GM19043 (cell line): Measurements from ENCODE around the gene SDCCAG8.

ENCODE experiments used
- ATAC-seq: cut with Tn5 transposase; IDR thresholded peaks from one replicate; pipeline ENCODE4 v1.9.1; 2021; ENCODE audit warnings: low read depth; ENCODE audit not compliant: unreplicated experiment

Gene SDCCAG8

DNA sequence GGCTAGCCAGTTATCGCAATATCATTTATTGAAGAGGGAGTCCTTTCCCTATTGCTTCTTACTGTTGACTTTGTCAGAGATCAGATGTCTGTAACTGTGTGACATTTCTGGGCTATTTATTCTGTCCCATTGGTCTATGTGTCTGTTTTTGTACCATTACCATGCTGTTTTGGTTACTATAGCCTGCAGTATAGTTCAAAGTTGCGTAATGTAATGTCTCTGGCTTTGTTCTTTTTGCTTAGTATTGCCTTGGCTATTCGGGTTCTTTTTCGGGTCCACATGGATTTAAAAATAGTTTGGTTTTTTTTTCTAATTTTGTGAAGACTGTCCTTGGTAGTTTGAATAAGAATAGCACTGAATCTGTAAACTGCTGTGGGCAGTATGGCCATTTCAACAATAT lies 273.7 kb downstream of the SDCCAG8 start:
- no peak for ATAC-seq

DNA sequence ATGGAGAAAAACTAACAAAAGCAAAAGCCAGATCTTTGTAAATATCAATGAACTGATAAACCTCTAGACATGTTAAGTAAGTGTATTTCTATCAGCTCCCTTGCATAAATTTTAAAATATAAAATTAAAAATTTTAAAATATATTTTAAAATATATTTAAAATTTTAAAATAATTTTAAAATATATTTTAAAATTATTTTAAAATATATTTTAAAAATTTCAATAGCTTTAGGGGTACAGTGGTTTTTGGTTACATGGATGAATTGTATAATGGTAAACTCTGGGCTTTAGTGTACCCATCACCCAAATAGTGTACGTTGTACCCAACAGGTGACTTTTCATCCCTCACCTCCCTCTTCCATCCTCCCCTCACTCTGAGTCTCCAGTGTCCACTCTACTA lies 279.2 kb downstream of the SDCCAG8 start:
- ATAC-seq, result no peak

DNA sequence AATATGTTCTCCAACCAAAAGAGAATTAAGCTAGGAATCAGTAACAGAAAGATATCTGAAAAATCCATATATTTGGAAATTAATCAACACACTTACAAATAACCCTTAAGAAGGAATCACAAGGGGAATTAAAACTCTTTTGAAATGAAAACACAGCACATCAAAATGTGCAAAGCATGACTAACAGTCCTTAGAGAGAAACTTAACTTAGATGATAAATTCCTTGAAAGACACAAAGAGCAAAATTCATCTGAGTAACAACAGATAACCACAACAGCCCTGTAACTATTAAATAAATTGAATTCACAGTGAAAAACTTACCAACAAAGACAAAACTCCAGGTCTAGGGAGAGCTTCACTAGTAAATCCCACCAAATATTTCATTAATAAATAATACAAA lies 283.8 kb downstream of the SDCCAG8 start:
- no peak for ATAC-seq

DNA sequence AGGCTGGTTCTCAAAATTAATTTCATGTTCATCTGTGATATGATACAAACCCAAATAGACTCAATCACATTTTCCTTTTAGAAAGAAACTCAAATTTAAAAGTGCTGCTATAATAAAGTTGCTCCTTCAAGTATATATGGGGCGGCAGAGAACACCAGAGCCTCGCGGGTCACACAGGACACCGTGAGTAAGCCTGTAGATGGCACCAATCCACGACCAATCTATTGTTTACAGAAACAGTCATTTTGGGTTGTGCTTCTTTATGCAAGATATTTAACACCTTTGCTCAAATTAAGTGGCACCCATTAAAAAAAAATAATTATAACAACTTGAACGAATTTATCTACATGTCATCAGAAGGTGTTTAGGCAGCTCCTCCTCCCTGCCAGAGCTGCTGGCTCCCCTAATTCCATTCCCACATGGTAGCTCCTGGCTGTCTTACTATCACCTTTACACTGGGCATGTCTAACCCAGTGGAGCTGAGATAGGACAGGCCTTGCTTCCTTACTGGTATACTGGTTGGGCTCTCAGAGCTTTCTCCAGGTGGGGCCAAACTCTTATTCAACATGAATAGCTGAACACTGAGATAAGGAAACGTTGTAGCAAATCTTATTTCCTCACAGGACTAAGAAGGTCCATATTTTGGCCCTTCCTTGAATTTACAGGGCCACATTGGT lies 287.0 kb downstream of the SDCCAG8 start:
- no peak for ATAC-seq

DNA sequence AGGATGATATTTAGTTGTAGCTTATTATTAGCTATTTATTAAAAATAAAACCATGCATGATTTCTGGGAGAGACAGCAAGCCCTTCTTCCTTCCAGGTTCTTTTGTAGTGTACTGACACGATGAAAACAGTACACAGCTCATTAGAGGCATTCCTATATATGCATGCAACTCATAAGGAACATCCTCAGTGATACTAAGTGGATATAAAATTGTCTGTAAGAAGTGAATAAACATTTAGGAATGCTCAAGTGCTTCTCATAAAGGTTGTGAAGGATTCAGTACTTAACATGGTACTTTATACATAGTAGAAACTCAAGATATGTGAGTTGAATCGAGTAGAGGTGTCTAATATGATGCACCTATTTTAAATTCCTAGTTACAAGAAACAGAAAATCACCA lies 287.7 kb downstream of the SDCCAG8 start:
- ATAC-seq, result no peak

GRCh38 chr1:243546457-243546856 lies 290.6 kb downstream of the SDCCAG8 start:
- ATAC-seq, result no peak

GRCh38 chr1:243547891-243548290 lies 292.1 kb downstream of the SDCCAG8 start:
- ATAC-seq, result no peak

DNA sequence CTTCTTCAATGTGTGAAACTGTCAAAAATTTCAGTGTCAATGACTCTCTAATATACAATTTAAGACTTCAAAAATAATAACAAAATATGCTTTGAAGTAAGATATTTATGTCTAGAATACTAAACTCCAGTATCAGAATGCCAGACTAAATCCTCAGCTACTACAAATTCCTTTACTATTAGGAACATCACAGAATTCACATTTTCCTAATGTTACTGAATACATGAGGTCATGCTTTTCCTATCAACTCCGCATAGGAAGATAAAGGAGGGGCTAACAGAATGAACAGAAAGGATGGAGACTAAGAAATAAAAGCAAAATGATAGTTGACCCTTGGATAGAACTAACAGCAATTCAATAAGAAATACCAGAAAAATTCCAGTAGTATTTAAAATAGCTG lies 292.7 kb downstream of the SDCCAG8 start:
- ATAC-seq, result no peak

DNA sequence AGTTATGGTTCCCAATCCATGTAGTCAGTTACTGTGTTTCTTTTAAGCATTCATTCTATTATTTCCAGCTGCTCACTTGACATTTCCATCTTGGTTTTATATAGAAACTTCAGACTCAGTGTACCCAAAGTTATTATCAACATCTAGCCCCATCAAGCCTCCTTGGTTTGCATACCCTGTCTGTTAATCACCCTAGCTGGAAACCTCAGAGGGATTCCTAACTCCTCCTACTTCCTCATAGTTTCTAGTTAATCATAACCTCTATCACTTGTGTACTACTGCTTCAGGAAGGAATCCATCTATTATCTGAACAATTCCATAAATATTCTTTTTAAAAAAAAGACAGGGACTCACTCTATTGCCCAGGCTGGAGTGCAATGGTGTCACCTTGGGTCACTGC lies 293.3 kb downstream of the SDCCAG8 start:
- ATAC-seq, result no peak
